Tibial artery (tissue), 4 donors: ENCODE results near the gene SLC25A39.
A peak's percentile ranks its signal among the peaks of the same experiment; 100 is the strongest.

Experiments
- DNase-seq, 2 donors: peaks; one replicate each; pipeline ENCODE4 v3.0.0-alpha.2; 2019
- H3K27ac ChIP-seq, 2 donors: fragments of 200-600 bp; sonication (generic) in 1 of 2; 1 replicate in 1 of 2; 2 replicates in 1 of 2; pipeline ENCODE4 v1.5.1; 2018 to 2019; ENCODE audit warnings: mild to moderate bottlenecking in 1 of 2
- H3K27me3 ChIP-seq, 2 donors: fragments of 200-600 bp; sonication (generic) in 1 of 2; one replicate each; pipeline versions ENCODE4 v1.5.1 to v1.6.0; 2016 to 2019
- H3K36me3 ChIP-seq, 3 donors: fragments of 200-600 bp; sonication (generic) in 2 of 3; one replicate each; pipeline ENCODE4 v1.5.1; 2016 to 2019; ENCODE audit warnings: mild to moderate bottlenecking in 2 of 3
- H3K4me1 ChIP-seq, 4 donors: fragments of 200-600 bp; sonication (generic) in 2 of 4; 1 replicate in 3 of 4; 2 replicates in 1 of 4; pipeline ENCODE4 v1.5.1; 2016 to 2019
- H3K4me3 ChIP-seq, 2 donors: fragments of 200-600 bp; sonication (generic) in 1 of 2; 1 replicate in 1 of 2; 2 replicates in 1 of 2; pipeline ENCODE4 v1.5.1; 2018 to 2019; ENCODE audit warnings: mild to moderate bottlenecking in 2 of 2
- H3K9me3 ChIP-seq, 3 donors: fragments of 200-600 bp; sonication (generic) in 1 of 3; one replicate each; pipeline ENCODE4 v1.5.1; 2016 to 2019
- CTCF ChIP-seq, 2 experiments: fragments of 200-600 bp in 1 of 2; fragments of 450-650 bp in 1 of 2; IDR thresholded peaks; one replicate each; pipeline ENCODE4 v1.5.1; 2017 to 2019; ENCODE audit warnings: antibody characterized with exemption in 2 of 2, mild to moderate bottlenecking in 1 of 2, moderate library complexity in 1 of 2
- intact Hi-C: fragments of 100-400 bp; cut with DNase I; formaldehyde crosslinking; loops from one replicate; pipeline ENCODE4 v1.15.0; 2023; ENCODE audit warnings: low total_unique reads

The SLC25A39 gene

GRCh38 chr17:44360144-44360533 is 35.5 kb upstream of the SLC25A39 start:
- TF ChIP-seq CTCF (IDR thresholded peaks at IDR 0.05): no peak
- intact Hi-C loops: no loop called here
- no peaks in the 10 kb centered on the region for H3K9me3 ChIP-seq
- DNase-seq: no peak
- H3K4me3 ChIP-seq: no peak overlapping the region
- no peak overlapping the region for H3K27ac ChIP-seq
- H3K4me1 ChIP-seq: peaks cover 0 to 20% (median 16%) of the 10 kb centered on the region in 4 donors
- no peaks in the 10 kb centered on the region for H3K36me3 ChIP-seq
- H3K27me3 ChIP-seq: peaks cover 0 to 40% of the 10 kb centered on the region in 2 donors

GRCh38 chr17:44359458-44360143 is 35.0 kb upstream of the SLC25A39 start:
- H3K9me3 ChIP-seq: no peaks in the 10 kb centered on the region
- no peak overlapping the region for H3K27ac ChIP-seq
- TF ChIP-seq CTCF (IDR thresholded peaks at IDR 0.05): no peak
- H3K4me1 ChIP-seq: peaks cover 0 to 20% (median 16%) of the 10 kb centered on the region in 4 donors
- peak in 1 of 2 donors; percentile 57 for DNase-seq
- H3K4me3 ChIP-seq: no peak overlapping the region
- intact Hi-C loops: no loop called here
- no peaks in the 10 kb centered on the region for H3K36me3 ChIP-seq
- peaks cover 0 to 35% of the 10 kb centered on the region in 2 donors for H3K27me3 ChIP-seq

- H3K27me3 ChIP-seq: peaks cover 0 to 32% of the 10 kb centered on the region in 2 donors
- no peak for DNase-seq
- H3K4me3 ChIP-seq: no peak overlapping the region
- intact Hi-C loops: no loop called here
- H3K4me1 ChIP-seq: peaks cover 0 to 17% (median 14%) of the 10 kb centered on the region in 4 donors
- no peaks in the 10 kb centered on the region for H3K9me3 ChIP-seq
- H3K36me3 ChIP-seq: no peaks in the 10 kb centered on the region
- H3K27ac ChIP-seq: no peak overlapping the region
- no peak for TF ChIP-seq CTCF (IDR thresholded peaks at IDR 0.05)
Measured at GRCh38 chr17:44359006-44359405, 34.4 kb upstream of the SLC25A39 start.

- Histone ChIP-seq H3K9me3 (no peaks in the 10 kb centered on the region), H3K4me3 (no peak overlapping the region), H3K36me3 (peaks cover 0 to 3% (median 2%) of the 10 kb centered on the region in 3 donors), H3K27me3 (peaks cover 0 to 25% of the 10 kb centered on the region in 2 donors), H3K27ac (no peak overlapping the region), H3K4me1 (peaks cover 0 to 12% (median 11%) of the 10 kb centered on the region in 4 donors)
- intact Hi-C loops: no loop called here
- no peak for DNase-seq
- TF ChIP-seq CTCF (IDR thresholded peaks at IDR 0.05): no peak
Measured at GRCh38 chr17:44358066-44358465, 33.4 kb upstream of the SLC25A39 start.

GRCh38 chr17:44356241-44356640 is 31.6 kb upstream of the SLC25A39 start:
- Histone ChIP-seq H3K27me3 (peaks cover 0 to 8% of the 10 kb centered on the region in 2 donors), H3K4me3 (no peak overlapping the region), H3K27ac (no peak overlapping the region), H3K9me3 (no peaks in the 10 kb centered on the region), H3K36me3 (peaks cover 9 to 22% (median 20%) of the 10 kb centered on the region in 3 donors), H3K4me1 (peaks cover 0 to 5% (median 4%) of the 10 kb centered on the region in 4 donors)
- TF ChIP-seq CTCF (IDR thresholded peaks at IDR 0.05): no peak
- DNase-seq: no peak
- intact Hi-C loops: no loop called here
